NOMO-1 treated with dmso at 0.1 percent for 144 hours (cell line): Measurements from ENCODE around the gene SEC31A.

Experiments
- DNase-seq: peaks from one replicate; lab custom pipeline; 2025; ENCODE audit not compliant: unreplicated experiment; lab: John Stamatoyannopoulos, UW

The SEC31A gene

GRCh38 chr4:82775243-82775642 lies 115.7 kb downstream of the SEC31A start:
- DNase-seq = no peak

GRCh38 chr4:82774711-82775171 lies 116.2 kb downstream of the SEC31A start:
- DNase-seq = no peak

DNA sequence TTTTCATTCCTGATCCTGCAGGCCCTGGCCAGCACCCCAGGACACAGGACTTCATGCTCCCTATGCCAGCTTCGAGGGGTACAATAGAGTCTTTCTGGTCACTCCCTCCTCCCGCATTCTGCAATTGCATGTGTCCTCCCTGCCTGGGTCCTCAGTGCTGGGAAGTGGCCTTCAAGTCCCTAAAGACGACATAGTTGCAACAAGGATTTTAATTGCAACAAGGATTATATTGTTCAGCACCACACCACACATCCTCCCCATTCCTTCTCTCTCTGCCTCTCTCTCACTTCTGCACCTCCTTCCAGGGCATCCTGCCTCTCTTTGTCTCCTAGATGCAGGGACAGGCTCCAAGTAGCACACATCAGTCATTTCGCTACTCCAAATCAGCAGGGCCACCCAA lies 117.9 kb downstream of the SEC31A start:
- no peak for DNase-seq

- no peak for DNase-seq
Measured at GRCh38 chr4:82770607-82771006, 120.3 kb downstream of the SEC31A start.
